Measurements from ENCODE around the gene CTNNA3. TPM values are rescaled to one million over a fixed set of nuclear protein-coding genes. Genes with fewer than 3 reads are reported as not detected.

CTNNA3 gene
- total RNA-seq, 2 donors from 2014 or later = 0.37 to 1.1 TPM

GRCh38 chr10:66852811-66853210 is 843.2 kb downstream of the CTNNA3 start:
- no peak for TF ChIP-seq CTCF (IDR thresholded peaks at IDR 0.05)
- no peak for DNase-seq

GRCh38 chr10:66848856-66849255 is 847.1 kb downstream of the CTNNA3 start:
- no peaks in the 10 kb centered on the region for H3K4me1 ChIP-seq
- no peaks in the 10 kb centered on the region for H3K27me3 ChIP-seq
- H3K9ac ChIP-seq (ENCODE audit: low read depth in 2 of 2, low read length in 2 of 2) = no peak overlapping the region
- intact Hi-C loops (cut with DNase I) = no loop called here
- no peak overlapping the region for H3K27ac ChIP-seq
- no peaks in the 10 kb centered on the region for H3K36me3 ChIP-seq
- no peak overlapping the region for H3K4me3 ChIP-seq
- DNase-seq = no peak
- H3K9me3 ChIP-seq = no peaks in the 10 kb centered on the region
- no peak for TF ChIP-seq CTCF (IDR thresholded peaks at IDR 0.05)

More at GRCh38 chr10:66852811-66853210, 843.2 kb downstream of the CTNNA3 start:
- Histone ChIP-seq H3K27me3 (no peaks in the 10 kb centered on the region), H3K27ac (no peak overlapping the region), H3K9ac (ENCODE audit: low read depth in 2 of 2, low read length in 2 of 2) (no peak overlapping the region), H3K4me1 (no peaks in the 10 kb centered on the region), H3K9me3 (no peaks in the 10 kb centered on the region), H3K4me3 (no peak overlapping the region), H3K36me3 (no peaks in the 10 kb centered on the region)
- intact Hi-C loops (cut with DNase I) = no loop called here

- H3K9ac ChIP-seq (ENCODE audit: low read depth in 2 of 2, low read length in 2 of 2) = no peak overlapping the region
- H3K9me3 ChIP-seq = no peaks in the 10 kb centered on the region
- H3K27me3 ChIP-seq = no peaks in the 10 kb centered on the region
- H3K27ac ChIP-seq = no peak overlapping the region
- TF ChIP-seq CTCF (IDR thresholded peaks at IDR 0.05) = no peak
- no peak overlapping the region for H3K4me3 ChIP-seq
- no peaks in the 10 kb centered on the region for H3K4me1 ChIP-seq
- no peaks in the 10 kb centered on the region for H3K36me3 ChIP-seq
- intact Hi-C loops (cut with DNase I) = no loop called here
- DNase-seq = no peak
Observed at GRCh38 chr10:66844176-66844942, 851.6 kb downstream of the CTNNA3 start.

GRCh38 chr10:66843396-66843795 is 852.6 kb downstream of the CTNNA3 start:
- TF ChIP-seq CTCF (IDR thresholded peaks at IDR 0.05) = no peak
- H3K4me3 ChIP-seq = no peak overlapping the region
- DNase-seq = no peak
- H3K4me1 ChIP-seq = no peaks in the 10 kb centered on the region
- H3K9ac ChIP-seq (ENCODE audit: low read depth in 2 of 2, low read length in 2 of 2) = no peak overlapping the region
- H3K27ac ChIP-seq = no peak overlapping the region
- H3K27me3 ChIP-seq = no peaks in the 10 kb centered on the region
- no peaks in the 10 kb centered on the region for H3K36me3 ChIP-seq
- intact Hi-C loops (cut with DNase I) = no loop called here
- no peaks in the 10 kb centered on the region for H3K9me3 ChIP-seq

GRCh38 chr10:66842867-66843266 is 853.1 kb downstream of the CTNNA3 start:
- H3K9me3 ChIP-seq = no peaks in the 10 kb centered on the region
- H3K9ac ChIP-seq (ENCODE audit: low read depth in 2 of 2, low read length in 2 of 2) = no peak overlapping the region
- intact Hi-C loops (cut with DNase I) = no loop called here
- TF ChIP-seq CTCF (IDR thresholded peaks at IDR 0.05) = no peak
- H3K4me3 ChIP-seq = no peak overlapping the region
- no peaks in the 10 kb centered on the region for H3K4me1 ChIP-seq
- no peak overlapping the region for H3K27ac ChIP-seq
- DNase-seq = no peak
- no peaks in the 10 kb centered on the region for H3K36me3 ChIP-seq
- H3K27me3 ChIP-seq = no peaks in the 10 kb centered on the region

Data from colonic mucosa (tissue), 4 donors.